Measurements from ENCODE around the gene CRAMP1. TPM values are rescaled to one million over a fixed set of nuclear protein-coding genes. Genes with fewer than 3 reads are reported as not detected.
"Not testable (repeated sequence)": the region's sequence is repeated elsewhere in the genome, so short reads cannot be mapped to it uniquely, and the experiment has no call there.

Gene CRAMP1
- total RNA-seq, 1 donor from 2014 or later, result 10.0 TPM

- ATAC-seq (ENCODE audit: poor library complexity) (no peak), DNase-seq (no peak)
- intact Hi-C loops (cut with DNase I), result no loop called here
Measured at GRCh38 chr16:1698680-1699079, 86.5 kb downstream of the CRAMP1 start.

GRCh38 chr16:1700246-1700645, 88.1 kb downstream of the CRAMP1 start:
- ATAC-seq (ENCODE audit: poor library complexity) (no peak), DNase-seq (no peak)
- intact Hi-C loops (cut with DNase I), result no loop called here

- intact Hi-C loops (cut with DNase I), result no loop called here
- no peak for DNase-seq
- ATAC-seq (ENCODE audit: poor library complexity), result no peak
Measured at GRCh38 chr16:1701216-1701878, 89.2 kb downstream of the CRAMP1 start.

DNA sequence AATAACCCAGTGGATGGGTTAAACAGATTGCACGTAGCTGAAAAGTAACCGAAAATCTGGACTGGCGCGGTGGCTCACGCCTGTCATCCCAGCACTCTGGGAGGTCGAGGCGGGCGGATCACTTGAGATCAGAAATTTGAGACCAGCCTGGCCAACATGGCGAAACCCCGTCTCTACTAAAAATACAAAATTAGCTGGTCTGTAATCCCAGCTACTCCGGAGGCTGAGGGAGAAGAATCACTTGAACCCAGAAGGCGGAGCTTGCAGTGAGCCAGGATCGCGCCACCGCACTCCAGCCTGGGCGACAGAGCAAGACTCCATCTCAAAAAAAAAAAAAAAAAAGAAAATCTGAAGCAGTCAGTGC, 93.1 kb downstream of the CRAMP1 start:
- ATAC-seq (ENCODE audit: poor library complexity), result peak; percentile 25
- intact Hi-C loops (cut with DNase I); DNase-seq: not testable (repeated sequence)

DNA sequence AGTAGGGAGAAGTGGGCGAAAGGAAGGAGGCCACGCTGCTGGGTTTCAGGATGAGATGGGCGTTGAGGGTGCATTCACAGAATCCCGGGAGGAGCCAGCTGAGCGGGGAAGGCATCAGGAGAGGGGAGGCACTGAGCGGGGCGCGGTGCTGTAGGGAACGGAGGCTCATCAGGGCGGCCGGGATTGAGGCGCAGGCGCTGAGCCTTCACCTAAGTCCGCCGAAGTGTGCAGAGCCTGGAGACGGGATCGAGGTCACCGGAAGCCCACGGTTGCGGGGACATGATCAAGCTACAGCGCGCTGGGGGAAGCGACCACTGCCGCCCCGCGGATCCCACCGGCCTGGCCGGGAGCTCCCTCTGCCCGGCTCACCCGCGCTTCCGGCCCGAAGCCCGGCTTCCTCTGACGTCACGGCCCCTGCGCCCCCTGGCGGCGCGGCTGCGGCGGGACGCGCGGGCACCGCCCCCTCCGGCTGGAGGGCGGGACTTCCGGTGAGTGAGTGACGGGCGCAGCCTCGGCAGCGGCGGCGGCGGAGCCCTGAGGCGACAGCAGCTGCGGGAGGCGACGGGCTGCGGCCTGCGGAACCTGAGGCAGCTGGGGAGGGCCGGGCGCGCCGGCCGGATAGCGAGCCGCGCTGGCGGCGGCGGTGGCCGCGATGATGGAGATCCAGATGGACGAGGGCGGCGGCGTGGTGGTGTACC, 93.7 kb downstream of the CRAMP1 start, which contains the start of gene MAPK8IP3:
Gene MAPK8IP3, plus strand, starts transcription at position 508 of the 698 bp plus-strand sequence. Its CDS starts 145 bp downstream, at position 653.
- intact Hi-C loops (cut with DNase I), result no loop called here

GRCh38 chr16:1706386-1707192, 94.4 kb downstream of the CRAMP1 start:
- DNase-seq, result peak; percentile 34
- ATAC-seq (ENCODE audit: poor library complexity), result peak; percentile 26
- intact Hi-C loops (cut with DNase I), result no loop called here

More for the DNA sequence above, 93.7 kb downstream of the CRAMP1 start, which contains the start of gene MAPK8IP3:
- DNase-seq (peak; percentile 92), ATAC-seq (ENCODE audit: poor library complexity) (peak; percentile 94)

- no peak for ATAC-seq (ENCODE audit: poor library complexity)
- intact Hi-C loops (cut with DNase I), result no loop called here
- peak; percentile 37 for DNase-seq
Measured at GRCh38 chr16:1707193-1707790, 95.1 kb downstream of the CRAMP1 start.

DNA sequence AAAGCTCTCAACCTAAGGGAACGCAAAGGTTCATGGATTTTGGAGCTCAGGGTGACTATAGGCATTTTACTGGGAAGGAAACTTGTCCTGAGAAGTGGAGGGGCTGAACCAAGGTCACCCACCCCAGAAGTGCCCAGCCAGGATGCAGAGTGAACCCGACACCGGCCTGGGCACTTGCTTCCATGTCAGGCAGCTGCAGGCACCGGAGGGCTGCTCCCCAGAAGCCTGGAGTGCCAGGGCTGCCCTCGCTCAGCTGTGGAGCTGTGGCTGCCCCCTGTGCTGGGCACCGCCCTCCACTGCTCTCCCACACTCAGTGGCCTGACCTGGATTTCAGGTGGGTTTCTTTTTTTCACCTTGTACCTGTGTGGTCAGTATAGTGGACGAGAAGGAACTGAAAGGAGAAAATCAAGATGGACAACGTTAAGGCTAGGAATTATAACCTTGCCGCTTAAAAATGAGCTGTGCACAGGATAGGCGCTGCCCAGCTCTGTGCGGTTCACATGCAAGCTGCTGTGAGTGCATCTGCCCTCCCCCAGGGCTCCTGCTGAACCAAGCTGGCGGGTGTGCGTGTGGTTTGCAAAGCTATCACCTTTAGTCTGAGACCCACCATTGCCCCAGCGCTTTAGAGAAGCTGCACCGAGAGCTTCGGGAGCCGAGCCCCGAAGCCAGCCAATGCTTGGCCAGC, 96.1 kb downstream of the CRAMP1 start:
- peak; percentile 46 for DNase-seq
- intact Hi-C loops (cut with DNase I), result no loop called here
- ATAC-seq (ENCODE audit: poor library complexity), result no peak

- intact Hi-C loops (cut with DNase I), result no loop called here
- DNase-seq (peak; percentile 77), ATAC-seq (ENCODE audit: poor library complexity) (peak; percentile 37)
Measured at GRCh38 chr16:1708768-1709180, 96.6 kb downstream of the CRAMP1 start.

GRCh38 chr16:1709356-1709755, 97.2 kb downstream of the CRAMP1 start:
- intact Hi-C loops (cut with DNase I), result no loop called here
- ATAC-seq (ENCODE audit: poor library complexity), result no peak
- DNase-seq, result peak; percentile 27

DNA sequence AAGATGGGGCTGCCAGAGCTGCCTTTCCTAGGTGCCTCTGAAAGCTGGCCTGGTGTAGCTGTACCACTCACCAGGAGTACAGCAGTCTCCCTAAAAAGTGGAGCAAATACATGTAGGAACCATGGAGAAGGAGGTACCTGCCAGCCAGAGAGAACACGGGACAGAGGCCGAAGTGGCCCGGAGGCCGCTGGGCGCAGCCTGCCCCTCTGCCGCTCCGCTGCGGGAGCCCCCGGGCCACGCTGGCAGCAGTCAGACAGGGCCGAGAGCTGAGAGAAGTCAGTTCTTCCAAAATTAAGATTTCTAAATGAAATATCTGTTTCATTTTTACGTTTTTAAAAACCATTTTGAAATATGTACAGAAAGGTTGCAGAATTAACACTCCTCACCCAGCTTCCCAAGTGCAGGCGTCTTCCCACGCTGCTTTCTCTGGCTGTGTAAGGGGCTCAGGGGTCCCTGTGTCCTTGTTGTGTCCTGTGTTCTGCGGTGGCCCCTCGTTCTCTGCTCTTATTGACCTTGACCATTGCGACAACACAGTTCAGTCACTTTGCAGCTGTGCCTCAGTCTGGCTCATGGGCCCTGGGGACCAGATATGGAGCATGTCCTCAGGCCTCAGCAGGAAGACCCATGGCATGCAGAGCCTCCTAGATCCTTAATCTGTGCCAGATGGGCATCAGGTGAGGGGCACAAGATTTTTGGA, 98.8 kb downstream of the CRAMP1 start:
- no peak for ATAC-seq (ENCODE audit: poor library complexity)
- peak; percentile 29 for DNase-seq
- intact Hi-C loops (cut with DNase I), result no loop called here

DNA sequence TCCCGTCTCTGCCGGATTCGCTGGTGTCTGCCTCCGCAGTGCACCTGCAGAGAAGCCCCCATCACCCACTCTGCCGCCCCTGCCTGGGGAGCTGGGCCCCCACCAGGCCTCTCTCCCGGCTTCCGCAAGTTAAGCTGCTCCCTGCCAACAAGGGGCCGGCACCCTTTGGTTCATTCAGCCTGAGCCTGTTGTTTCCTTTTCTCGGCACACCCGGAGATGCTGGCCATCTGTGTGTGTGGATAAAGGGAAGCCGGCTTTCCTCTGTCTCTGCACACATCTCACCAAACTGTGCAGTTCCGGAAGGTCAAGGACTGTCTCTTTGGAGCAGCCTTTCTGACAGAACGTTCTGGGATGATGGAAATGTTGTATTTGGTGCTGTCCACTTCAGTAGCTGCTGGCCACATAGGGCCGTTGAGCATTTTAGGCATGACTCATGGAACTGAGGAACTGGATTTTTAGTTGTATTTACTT, 100.7 kb downstream of the CRAMP1 start:
- intact Hi-C loops (cut with DNase I), result no loop called here
- DNase-seq, result peak; percentile 39
- no peak for ATAC-seq (ENCODE audit: poor library complexity)

DNA sequence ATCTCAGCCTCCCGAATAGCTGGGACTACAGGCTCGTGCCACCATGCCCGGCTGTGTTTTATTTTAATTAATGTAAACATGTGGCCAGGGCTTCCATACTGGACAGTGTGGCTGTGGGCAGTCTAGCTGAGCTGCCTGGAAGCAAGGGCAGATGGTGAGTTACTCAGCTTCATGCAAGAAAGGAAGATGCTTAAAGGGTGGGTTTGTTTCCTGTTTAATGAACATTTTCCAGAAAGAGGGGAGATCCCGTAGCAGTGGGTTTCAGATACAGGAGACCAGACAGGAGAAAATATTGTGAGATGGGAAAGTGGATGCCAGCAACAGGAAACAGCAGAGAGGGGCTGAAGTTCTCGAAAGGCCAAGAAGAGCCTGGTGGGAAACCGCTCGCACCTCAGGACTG, 101.2 kb downstream of the CRAMP1 start:
- DNase-seq, result peak; percentile 22
- no peak for ATAC-seq (ENCODE audit: poor library complexity)
- intact Hi-C loops (cut with DNase I), result no loop called here

DNA sequence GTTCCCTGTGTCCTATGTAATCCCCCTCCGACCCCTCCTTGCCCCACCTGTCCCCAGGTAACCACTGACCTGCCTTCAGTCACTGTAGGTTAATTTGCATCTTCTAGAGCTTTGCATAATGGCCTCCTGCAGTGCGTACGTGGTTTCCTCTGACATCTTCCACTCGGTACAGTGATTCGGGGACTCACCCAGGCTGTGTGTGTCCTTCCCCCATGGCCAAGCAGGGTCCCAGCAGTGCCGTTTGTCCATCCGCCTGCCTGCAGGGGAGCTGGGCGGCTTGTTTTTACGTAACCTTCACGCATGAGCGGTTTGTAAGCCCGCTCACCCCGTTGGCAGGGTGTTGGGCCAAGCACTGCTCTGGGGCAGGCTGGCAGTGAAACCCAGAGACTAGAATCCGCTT, 101.8 kb downstream of the CRAMP1 start:
- intact Hi-C loops (cut with DNase I), result no loop called here
- ATAC-seq (ENCODE audit: poor library complexity) (no peak), DNase-seq (peak; percentile 24)

DNA sequence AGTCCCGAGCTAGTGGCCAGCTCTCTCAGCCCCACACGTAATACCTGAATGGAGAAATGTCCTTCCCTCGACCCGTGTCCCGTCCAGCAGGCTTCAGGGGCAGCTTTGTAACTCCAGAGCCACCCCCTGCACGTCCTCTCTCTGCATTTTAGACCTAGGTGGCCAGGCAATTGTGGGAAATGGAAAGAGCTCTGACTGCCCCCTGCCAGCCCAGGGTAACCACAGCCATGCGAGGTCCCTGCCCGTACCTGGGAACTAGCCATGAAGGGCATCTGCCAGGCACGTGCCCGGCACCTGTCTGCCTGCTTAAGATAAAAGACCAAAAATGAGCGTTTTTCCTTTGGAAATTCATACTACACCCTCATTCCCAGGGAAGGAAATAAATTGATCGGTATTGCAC, 103.1 kb downstream of the CRAMP1 start:
- DNase-seq (peak; percentile 13), ATAC-seq (ENCODE audit: poor library complexity) (no peak)
- intact Hi-C loops (cut with DNase I), result no loop called here

DNA sequence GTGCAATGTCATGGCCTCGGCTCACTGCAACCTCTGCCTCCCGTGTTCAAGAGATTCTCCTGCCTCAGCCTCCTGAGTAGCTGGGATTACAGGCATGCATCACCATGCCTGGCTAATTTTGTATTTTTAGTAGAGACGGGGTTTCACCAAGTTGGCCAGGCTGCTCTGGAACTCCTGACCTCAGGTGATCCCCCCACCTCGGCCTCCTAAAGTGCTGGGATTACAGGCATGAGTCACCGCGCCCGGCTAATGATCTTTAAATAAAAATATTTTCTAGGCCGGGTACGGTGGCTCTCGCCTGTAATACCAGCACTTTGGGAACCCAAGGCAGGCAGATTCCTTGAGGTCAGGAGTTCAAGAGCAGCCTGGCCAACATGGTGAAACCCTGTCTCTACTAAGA, 106.1 kb downstream of the CRAMP1 start:
- ATAC-seq (ENCODE audit: poor library complexity); intact Hi-C loops (cut with DNase I): not testable (repeated sequence)
- DNase-seq, result peak; percentile 21

GRCh38 chr16:1719559-1720229, 107.5 kb downstream of the CRAMP1 start:
- DNase-seq; intact Hi-C loops (cut with DNase I): not testable (repeated sequence)

More at GRCh38 chr16:1719559-1720229, 107.5 kb downstream of the CRAMP1 start:
- ATAC-seq (ENCODE audit: poor library complexity), result not testable (repeated sequence)

Data from Right ventricle myocardium superior (tissue), 1 donor.